ENCODE measurements around the gene KAT8. TPM values are rescaled to one million over a fixed set of nuclear protein-coding genes. Genes with fewer than 3 reads are reported as not detected.
A peak's percentile ranks its signal among the peaks of the same experiment; 100 is the strongest.

KAT8 gene
- total and polyA plus RNA-seq, 10 of the 15 experiments (the other 5 are each of a cell fraction or from before 2014, with no cell fraction given), result 5.5 to 55.8 (median 39.6) TPM

- Histone ChIP-seq H3K9ac (ENCODE audit: control insufficient read depth, insufficient read depth, low read length) (no peak overlapping the region), H3K79me2 (ENCODE audit: control insufficient read depth, insufficient read depth, low read length) (no peaks in the 10 kb centered on the region), H3K4me2 (ENCODE audit: control insufficient read depth, insufficient read depth) (no peak overlapping the region), H3K36me3 (ENCODE audit: control insufficient read depth in 2 of 2, insufficient read depth in 2 of 2, low read length in 1 of 2) (no peaks in the 10 kb centered on the region; a peak in 1 of 4 replicates), H3K27me3 (replicated peaks in 1 of 2; ENCODE audit: control insufficient read depth in 2 of 2, insufficient read depth in 2 of 2, low read length in 1 of 2) (no peaks in the 10 kb centered on the region), H3K9me3 (replicated peaks; ENCODE audit: control insufficient read depth, insufficient read depth, low read length) (no peaks in the 10 kb centered on the region), H2AFZ (ENCODE audit: control insufficient read depth, low read depth, low read length) (no peak overlapping the region), H4K20me1 (ENCODE audit: control insufficient read depth, insufficient read depth) (no peaks in the 10 kb centered on the region), H3K4me1 (ENCODE audit: control insufficient read depth, insufficient read depth, low read length) (no peaks in the 10 kb centered on the region), H3K4me3 (no peak overlapping the region), H3K27ac (ENCODE audit: control insufficient read depth, insufficient read depth) (no peak overlapping the region)
- in situ Hi-C loops (cut with MboI) (no loop called here), intact Hi-C loops (cut with micrococcal nuclease; ENCODE audit: unreplicated experiment) (no loop called here)
- DNase-seq (ENCODE audit: low read depth, low spot score) (no peak), FAIRE-seq (no peak), ATAC-seq (peak; percentile 42; the same call in 2 of the 3 replicates)
- WGBS (ENCODE audit: insufficient coverage, insufficient replicate concordance, low lambda C conversion rate, missing lambda C conversion rate), result 52% methylated on average over 18 of the region's 18 CpGs
- TF ChIP-seq NR2C1 (IDR thresholded peaks at IDR 0.05), result no peak
- TF ChIP-seq MYB (IDR thresholded peaks at IDR 0.05; ENCODE audit: borderline replicate concordance, low read depth, low read length), result no peak
- TF ChIP-seq, protein P1, sequence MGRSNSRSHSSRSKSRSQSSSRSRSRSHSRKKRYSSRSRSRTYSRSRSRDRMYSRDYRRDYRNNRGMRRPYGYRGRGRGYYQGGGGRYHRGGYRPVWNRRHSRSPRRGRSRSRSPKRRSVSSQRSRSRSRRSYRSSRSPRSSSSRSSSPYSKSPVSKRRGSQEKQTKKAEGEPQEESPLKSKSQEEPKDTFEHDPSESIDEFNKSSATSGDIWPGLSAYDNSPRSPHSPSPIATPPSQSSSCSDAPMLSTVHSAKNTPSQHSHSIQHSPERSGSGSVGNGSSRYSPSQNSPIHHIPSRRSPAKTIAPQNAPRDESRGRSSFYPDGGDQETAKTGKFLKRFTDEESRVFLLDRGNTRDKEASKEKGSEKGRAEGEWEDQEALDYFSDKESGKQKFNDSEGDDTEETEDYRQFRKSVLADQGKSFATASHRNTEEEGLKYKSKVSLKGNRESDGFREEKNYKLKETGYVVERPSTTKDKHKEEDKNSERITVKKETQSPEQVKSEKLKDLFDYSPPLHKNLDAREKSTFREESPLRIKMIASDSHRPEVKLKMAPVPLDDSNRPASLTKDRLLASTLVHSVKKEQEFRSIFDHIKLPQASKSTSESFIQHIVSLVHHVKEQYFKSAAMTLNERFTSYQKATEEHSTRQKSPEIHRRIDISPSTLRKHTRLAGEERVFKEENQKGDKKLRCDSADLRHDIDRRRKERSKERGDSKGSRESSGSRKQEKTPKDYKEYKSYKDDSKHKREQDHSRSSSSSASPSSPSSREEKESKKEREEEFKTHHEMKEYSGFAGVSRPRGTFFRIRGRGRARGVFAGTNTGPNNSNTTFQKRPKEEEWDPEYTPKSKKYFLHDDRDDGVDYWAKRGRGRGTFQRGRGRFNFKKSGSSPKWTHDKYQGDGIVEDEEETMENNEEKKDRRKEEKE (IDR thresholded peaks at IDR 0.05), result no peak
- no peak for TF ChIP-seq CHD4 (IDR thresholded peaks at IDR 0.05)
- TF ChIP-seq POLR2AphosphoS5 (IDR thresholded peaks at IDR 0.05; ENCODE audit: low read length), result no peak
- TF ChIP-seq SUZ12 (IDR thresholded peaks at IDR 0.05; ENCODE audit: unreplicated experiment), result no peak
- TF ChIP-seq BMI1 (IDR thresholded peaks at IDR 0.05; ENCODE audit: borderline replicate concordance), result no peak
- no peak for TF ChIP-seq YY1 (IDR thresholded peaks at IDR 0.05; ENCODE audit: low read depth, low read length)
- TF ChIP-seq ZBED1 (IDR thresholded peaks at IDR 0.05; ENCODE audit: borderline replicate concordance), result no peak
- TF ChIP-seq, protein P2, sequence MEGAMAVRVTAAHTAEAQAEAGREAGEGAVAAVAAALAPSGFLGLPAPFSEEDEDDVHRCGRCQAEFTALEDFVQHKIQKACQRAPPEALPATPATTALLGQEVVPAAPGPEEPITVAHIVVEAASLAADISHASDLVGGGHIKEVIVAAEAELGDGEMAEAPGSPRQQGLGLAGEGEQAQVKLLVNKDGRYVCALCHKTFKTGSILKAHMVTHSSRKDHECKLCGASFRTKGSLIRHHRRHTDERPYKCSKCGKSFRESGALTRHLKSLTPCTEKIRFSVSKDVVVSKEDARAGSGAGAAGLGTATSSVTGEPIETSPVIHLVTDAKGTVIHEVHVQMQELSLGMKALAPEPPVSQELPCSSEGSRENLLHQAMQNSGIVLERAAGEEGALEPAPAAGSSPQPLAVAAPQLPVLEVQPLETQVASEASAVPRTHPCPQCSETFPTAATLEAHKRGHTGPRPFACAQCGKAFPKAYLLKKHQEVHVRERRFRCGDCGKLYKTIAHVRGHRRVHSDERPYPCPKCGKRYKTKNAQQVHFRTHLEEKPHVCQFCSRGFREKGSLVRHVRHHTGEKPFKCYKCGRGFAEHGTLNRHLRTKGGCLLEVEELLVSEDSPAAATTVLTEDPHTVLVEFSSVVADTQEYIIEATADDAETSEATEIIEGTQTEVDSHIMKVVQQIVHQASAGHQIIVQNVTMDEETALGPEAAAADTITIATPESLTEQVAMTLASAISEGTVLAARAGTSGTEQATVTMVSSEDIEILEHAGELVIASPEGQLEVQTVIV (IDR thresholded peaks at IDR 0.05; ENCODE audit: borderline replicate concordance, partially characterized antibody), result no peak
- no TSS peak for BruUV-seq (replicated peaks)
- SMC1A ChIA-PET (ENCODE audit: uncharacterized antibody, unreplicated experiment), result interaction anchor here (1.0 kb wide), 1 partner anchor 89 kb away, joined by 3 read pairs; no protein-coding TSS in a partner anchor
- CTCF ChIA-PET, result no interaction called here
- POLR2A ChIA-PET, result no interaction called here
- RAD21 ChIA-PET (ENCODE audit: unreplicated experiment), result interaction anchor here (0.6 kb wide), 1 partner anchor 65 kb away, joined by 3 read pairs; no protein-coding TSS in a partner anchor
These were observed 17.4 kb downstream of the KAT8 start for GRCh38 chr16:31134625-31135534.

Measured in GM12878 (cell line).